GM12878 (cell line): ENCODE results near the gene COL4A2. TPM values are rescaled to one million over a fixed set of nuclear protein-coding genes. Genes with fewer than 3 reads are reported as not detected.

Source experiments
- ATAC-seq: fragments of 200-7000 bp; cut with Tn5 transposase; 3 replicates; pipeline ENCODE4 v1.9.1; 2020; ENCODE audit warnings: mild to moderate bottlenecking, moderate library complexity
- BruUV-seq: library from RNA; stranded (reverse); fragments of 400-500 nt; replicated peaks from 2 replicates; lab custom pipeline; 2021; lab: Mats Ljungman, UMichigan
- CTCF ChIA-PET: fragments of 300-600 bp; sonication (Branson Sonifier 250); formaldehyde crosslinking; extraction: SDS; loops from one replicate; lab custom pipeline; 2021; ENCODE audit warnings: inconsistent platforms; lab: Yijun Ruan, JAX
- POLR2A ChIA-PET: fragments of 350-600 bp; formaldehyde crosslinking; extraction: SDS; loops from one replicate; lab custom pipeline; 2021; ENCODE audit warnings: inconsistent platforms; lab: Charles Lee
- RAD21 ChIA-PET: fragments of 300-600 bp; sonication (Branson Sonifier 250); formaldehyde crosslinking; loops from one replicate; lab custom pipeline; 2023; ENCODE audit warnings: antibody characterized with exemption; ENCODE audit not compliant: unreplicated experiment; lab: Charles Lee
- SMC1A ChIA-PET: fragments of 300-600 bp; sonication (Branson Sonifier 250); formaldehyde crosslinking; loops from one replicate; lab custom pipeline; 2023; ENCODE audit not compliant: unreplicated experiment, uncharacterized antibody; lab: Charles Lee
- DNase-seq: peaks from one replicate; pipeline ENCODE4 v3.0.0-alpha.2; 2011; ENCODE audit warnings: low read depth, low spot score
- FAIRE-seq: peaks from 3 replicates; lab custom pipeline; 2011; peaks lifted over from hg19 to GRCh38; lab: Jason Lieb, UNC
- H2AFZ ChIP-seq: 2 replicates; pipeline ENCODE4 v1.6.0; 2011; ENCODE audit warnings: low read depth, low read length, control low read depth; ENCODE audit not compliant: control insufficient read depth
- H3K27ac ChIP-seq: 2 replicates; pipeline ENCODE4 v1.5.1; 2011; ENCODE audit warnings: control low read depth; ENCODE audit not compliant: control insufficient read depth, insufficient read depth
- H3K27me3 ChIP-seq, 2 experiments: replicated peaks in 1 of 2; 2 replicates each; pipeline versions ENCODE4 v1.6.0 to v1.6.1; 2011; ENCODE audit warnings: low read length in 1 of 2; ENCODE audit not compliant: control insufficient read depth in 2 of 2, insufficient read depth in 2 of 2
- H3K36me3 ChIP-seq, 2 experiments: 2 replicates each; pipeline ENCODE4 v1.5.1; 2011; ENCODE audit warnings: low read length in 1 of 2; ENCODE audit not compliant: control insufficient read depth in 2 of 2, insufficient read depth in 2 of 2
- H3K4me1 ChIP-seq: 2 replicates; pipeline ENCODE4 v1.6.1; 2011; ENCODE audit warnings: mild to moderate bottlenecking, low read length, moderate library complexity, mixed read lengths; ENCODE audit not compliant: control insufficient read depth, insufficient read depth
- H3K4me2 ChIP-seq: 2 replicates; pipeline ENCODE4 v1.6.0; 2011; ENCODE audit warnings: control low read depth; ENCODE audit not compliant: control insufficient read depth, insufficient read depth
- H3K4me3 ChIP-seq: fragments of 200-600 bp; sonication (generic); 2 replicates; pipeline ENCODE4 v1.5.1; 2016
- H3K79me2 ChIP-seq: 2 replicates; pipeline ENCODE4 v1.6.0; 2011; ENCODE audit warnings: low read length; ENCODE audit not compliant: control insufficient read depth, insufficient read depth
- H3K9ac ChIP-seq: 2 replicates; pipeline ENCODE4 v1.8.0; 2011; ENCODE audit warnings: low read length, control low read depth, mixed read lengths; ENCODE audit not compliant: control insufficient read depth, insufficient read depth
- H3K9me3 ChIP-seq: replicated peaks from 3 replicates; pipeline ENCODE4 v1.5.1; 2011; ENCODE audit warnings: mild to moderate bottlenecking, low read length; ENCODE audit not compliant: control insufficient read depth, insufficient read depth
- H4K20me1 ChIP-seq: 2 replicates; pipeline ENCODE4 v1.6.0; 2011; ENCODE audit not compliant: control insufficient read depth, insufficient read depth
- ASH2L ChIP-seq: fragments of 300-600, 200-600 bp; sonication (generic); IDR thresholded peaks from 2 replicates; pipeline ENCODE4 v1.6.1; 2017; ENCODE audit warnings: low read depth, mild to moderate bottlenecking, borderline replicate concordance
- ATF7 ChIP-seq: fragments of 450-650 bp; IDR thresholded peaks from 2 replicates; pipeline ENCODE4 v1.6.1; 2016; ENCODE audit warnings: low read depth, mild to moderate bottlenecking
- CBFB ChIP-seq: IDR thresholded peaks from 2 replicates; pipeline ENCODE4 v1.6.1; 2016; ENCODE audit warnings: antibody characterized with exemption, low read depth
- CEBPZ ChIP-seq: fragments of 150-350 bp; IDR thresholded peaks from 2 replicates; pipeline ENCODE4 v1.6.1; 2016; ENCODE audit warnings: low read depth, low read length
- CHD2 ChIP-seq: IDR thresholded peaks from 2 replicates; pipeline ENCODE4 v1.6.1; 2011; ENCODE audit warnings: low read depth, low read length, improper control_type of control experiment, borderline replicate concordance
- FOS ChIP-seq: IDR thresholded peaks from 3 replicates; pipeline ENCODE4 v1.6.1; 2011; ENCODE audit warnings: borderline replicate concordance; ENCODE audit not compliant: insufficient read length; ENCODE audit errors: extremely low read depth
- HCFC1 ChIP-seq: fragments of 150-350 bp; IDR thresholded peaks from 2 replicates; pipeline ENCODE4 v1.6.1; 2014; ENCODE audit warnings: low read length
- HDAC6 ChIP-seq: fragments of 200-600 bp; sonication (generic); IDR thresholded peaks from one replicate; pipeline ENCODE4 v1.8.0; 2017; ENCODE audit warnings: antibody characterized with exemption; ENCODE audit not compliant: unreplicated experiment
- IKZF1 ChIP-seq: fragments of 450-650 bp; conservative IDR thresholded peaks from 2 replicates; pipeline ENCODE4 v1.6.1; 2017; ENCODE audit warnings: antibody characterized with exemption, mild to moderate bottlenecking
- IKZF2 ChIP-seq, 2 experiments: fragments of 450-650 bp; IDR thresholded peaks; 2 replicates each; pipeline ENCODE4 v1.6.1; 2017; ENCODE audit warnings: mild to moderate bottlenecking in 2 of 2, moderate library complexity in 2 of 2
- MTA2 ChIP-seq: fragments of 450-650 bp; IDR thresholded peaks from 2 replicates; pipeline ENCODE4 v1.6.1; 2016; ENCODE audit warnings: low read depth, mild to moderate bottlenecking, moderate library complexity
- NFIC ChIP-seq: IDR thresholded peaks from 2 replicates; pipeline ENCODE4 v1.6.1; 2012; ENCODE audit warnings: low read depth, mild to moderate bottlenecking, inconsistent platforms, low read length, moderate library complexity
- NKRF ChIP-seq: fragments of 450-650 bp; conservative IDR thresholded peaks from 2 replicates; pipeline ENCODE4 v1.6.1; 2017; ENCODE audit warnings: mild to moderate bottlenecking, moderate library complexity
- PAX8 ChIP-seq: fragments of 450-650 bp; IDR thresholded peaks from 2 replicates; pipeline ENCODE4 v1.6.1; 2017; ENCODE audit warnings: mild to moderate bottlenecking, moderate library complexity
- RELB ChIP-seq: fragments of 450-650 bp; IDR thresholded peaks from 2 replicates; pipeline ENCODE4 v1.6.1; 2017; ENCODE audit warnings: low read depth, mild to moderate bottlenecking, moderate library complexity
- SMARCA5 ChIP-seq: fragments of 450-650 bp; IDR thresholded peaks from 2 replicates; pipeline ENCODE4 v1.6.1; 2017; ENCODE audit warnings: mild to moderate bottlenecking
- YY1 ChIP-seq: IDR thresholded peaks from 2 replicates; pipeline ENCODE4 v1.6.1; 2011; ENCODE audit warnings: low read depth, mild to moderate bottlenecking, low read length
- ZNF217 ChIP-seq: fragments of 450-650 bp; IDR thresholded peaks from 2 replicates; pipeline ENCODE4 v1.6.1; 2017; ENCODE audit warnings: antibody characterized with exemption, mild to moderate bottlenecking
- ZSCAN29 ChIP-seq: fragments of 450-650 bp; IDR thresholded peaks from 2 replicates; pipeline ENCODE4 v1.6.1; 2017; ENCODE audit warnings: mild to moderate bottlenecking, moderate library complexity
- WGBS: methylation state at CpG from one replicate; pipeline ENCODE4 v1.1.6; 2016; ENCODE audit warnings: low lambda C conversion rate; ENCODE audit not compliant: insufficient replicate concordance, insufficient coverage; ENCODE audit errors: missing lambda C conversion rate; 5-methylcytosine and 5-hydroxymethylcytosine counted together
- in situ Hi-C: fragments of 300-500 bp; cut with MboI; formaldehyde crosslinking; loops from 9 replicates; pipeline ENCODE4 v1.14.3; 2018; ENCODE audit warnings: mixed read lengths
- intact Hi-C: fragments of 100-400 bp; cut with micrococcal nuclease; formaldehyde crosslinking; loops from one replicate; pipeline ENCODE4 v1.14.2; 2022; ENCODE audit not compliant: unreplicated experiment
- polyA plus RNA-seq, 11 experiments: library from polyadenylated mRNA; depleted of rRNA in 4 of 11; unstranded in 6 of 11; stranded (reverse) in 5 of 11; fragments of >200 nt; fragmentation: Nextera tagmentation in 4 of 11; fragmentation: Illumina TruSeq in 1 of 11; extraction: Ambion mirVana in 4 of 11; extraction: Trizol in 1 of 11; gene quantifications; 1 replicate in 1 of 11; 2 replicates in 10 of 11; pipeline versions ENCODE4 v1.2.1 to v1.2.3, GENCODE V29; 2011 to 2016; ENCODE audit warnings: inconsistent platforms in 2 of 11, missing spikeins in 2 of 11, low read depth in 1 of 11
- total RNA-seq, 4 experiments: library from RNA; depleted of rRNA in 3 of 4; stranded (reverse); fragments of >200 nt in 3 of 4; fragmentation: Illumina TruSeq in 1 of 4; extraction: Trizol in 1 of 4; gene quantifications; 2 replicates each; pipeline versions ENCODE4 v1.2.1 to v1.2.3, GENCODE V29; 2013 to 2021

COL4A2 gene
- total and polyA plus RNA-seq, 10 of the 15 experiments (the other 5 are each of a cell fraction or from before 2014, with no cell fraction given): 0.16 to 1.6 (median 0.62) TPM; not detected in 3

GRCh38 chr13:110270507-110270906 lies 36.6 kb upstream of the COL4A2 start:
- CTCF ChIA-PET: interaction anchor here (1.0 kb wide), 1 partner anchor 10 kb away, joined by 4 read pairs; no protein-coding TSS in a partner anchor
- FAIRE-seq (no peak), ATAC-seq (no peak), DNase-seq (no peak)
- H3K79me2 ChIP-seq: no peaks in the 10 kb centered on the region
- TF ChIP-seq YY1: no peak
- no peak for TF ChIP-seq IKZF2 (IDR thresholded peaks at IDR 0.05)
- no peak for TF ChIP-seq MTA2
- no peak for TF ChIP-seq RELB
- no peak for TF ChIP-seq NKRF
- no peak for TF ChIP-seq IKZF1
- no peak for TF ChIP-seq ASH2L
- no peak for TF ChIP-seq CEBPZ
- no peak for TF ChIP-seq ZNF217
- TF ChIP-seq ZSCAN29: no peak
- TF ChIP-seq HDAC6: no peak
- TF ChIP-seq NFIC: no peak
- TF ChIP-seq HCFC1: no peak
- no peak for TF ChIP-seq CBFB
- TF ChIP-seq PAX8: no peak
- TF ChIP-seq ATF7: no peak
- TF ChIP-seq SMARCA5: no peak
- TF ChIP-seq FOS: no peak
- no peak for TF ChIP-seq CHD2
- H4K20me1 ChIP-seq: no peaks in the 10 kb centered on the region
- H3K27me3 ChIP-seq: peaks cover 3 to 4% of the 10 kb centered on the region in 2 experiments; a peak in 3 of 4 replicates
- H2AFZ ChIP-seq: no peak overlapping the region
- WGBS: 37% methylated on average over 7 of the region's 7 CpGs
- RAD21 ChIA-PET: no interaction called here
- H3K27ac ChIP-seq: no peak overlapping the region
- SMC1A ChIA-PET: interaction anchor here (0.9 kb wide), 1 partner anchor 23 kb away, joined by 3 read pairs; no protein-coding TSS in a partner anchor
- no peaks in the 10 kb centered on the region for H3K4me1 ChIP-seq
- H3K9ac ChIP-seq: no peak overlapping the region
- POLR2A ChIA-PET: no interaction called here
- no peak overlapping the region for H3K4me2 ChIP-seq
- no peaks in the 10 kb centered on the region for H3K9me3 ChIP-seq
- in situ Hi-C loops (no loop called here), intact Hi-C loops (no loop called here)
- no peaks in the 10 kb centered on the region for H3K36me3 ChIP-seq
- H3K4me3 ChIP-seq: no peak overlapping the region
- no TSS peak for BruUV-seq
